D721Med (cell line): ENCODE measurements around the gene PZP.
"Not testable (repeated sequence)": the region's sequence is repeated elsewhere in the genome, so short reads cannot be mapped to it uniquely, and the experiment has no call there.

Experiments used
- DNase-seq: peaks from one replicate; pipeline ENCODE4 v3.0.0; 2011; ENCODE audit warnings: low spot score; ENCODE audit not compliant: insufficient read length
- FAIRE-seq: peaks from 2 replicates; lab custom pipeline; 2011; peaks lifted over from hg19 to GRCh38; lab: Jason Lieb, UNC
- TF ChIP-seq, protein P1 (sequence below): IDR thresholded peaks from 2 replicates; pipeline ENCODE4 v1.5.1; 2012; ENCODE audit warnings: mild to moderate bottlenecking, control low read depth; ENCODE audit not compliant: insufficient read depth; ENCODE audit errors: missing control alignments

The PZP gene

DNA sequence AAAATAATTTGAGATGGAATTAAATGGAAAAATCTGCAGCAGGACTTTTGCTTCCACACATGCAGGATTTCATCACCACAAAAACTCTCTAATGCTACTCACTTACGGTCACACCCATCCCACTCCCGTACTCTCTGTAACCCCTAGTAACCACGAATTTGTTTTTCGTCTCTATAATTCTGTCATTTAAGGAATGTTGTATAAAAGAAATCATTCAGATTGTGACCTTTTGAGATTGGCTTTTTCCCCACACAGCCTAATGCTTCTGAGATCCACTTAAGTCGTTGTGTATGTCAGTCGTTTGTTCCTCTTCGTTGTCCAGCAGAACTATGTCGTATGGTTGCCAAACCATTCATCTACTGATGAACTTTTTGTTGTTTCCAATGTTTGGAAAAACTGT lies 19.8 kb upstream of the PZP start:
- TF ChIP-seq, protein P1, sequence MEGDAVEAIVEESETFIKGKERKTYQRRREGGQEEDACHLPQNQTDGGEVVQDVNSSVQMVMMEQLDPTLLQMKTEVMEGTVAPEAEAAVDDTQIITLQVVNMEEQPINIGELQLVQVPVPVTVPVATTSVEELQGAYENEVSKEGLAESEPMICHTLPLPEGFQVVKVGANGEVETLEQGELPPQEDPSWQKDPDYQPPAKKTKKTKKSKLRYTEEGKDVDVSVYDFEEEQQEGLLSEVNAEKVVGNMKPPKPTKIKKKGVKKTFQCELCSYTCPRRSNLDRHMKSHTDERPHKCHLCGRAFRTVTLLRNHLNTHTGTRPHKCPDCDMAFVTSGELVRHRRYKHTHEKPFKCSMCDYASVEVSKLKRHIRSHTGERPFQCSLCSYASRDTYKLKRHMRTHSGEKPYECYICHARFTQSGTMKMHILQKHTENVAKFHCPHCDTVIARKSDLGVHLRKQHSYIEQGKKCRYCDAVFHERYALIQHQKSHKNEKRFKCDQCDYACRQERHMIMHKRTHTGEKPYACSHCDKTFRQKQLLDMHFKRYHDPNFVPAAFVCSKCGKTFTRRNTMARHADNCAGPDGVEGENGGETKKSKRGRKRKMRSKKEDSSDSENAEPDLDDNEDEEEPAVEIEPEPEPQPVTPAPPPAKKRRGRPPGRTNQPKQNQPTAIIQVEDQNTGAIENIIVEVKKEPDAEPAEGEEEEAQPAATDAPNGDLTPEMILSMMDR, result no peak
- DNase-seq, result no peak
- FAIRE-seq, result no peak

DNA sequence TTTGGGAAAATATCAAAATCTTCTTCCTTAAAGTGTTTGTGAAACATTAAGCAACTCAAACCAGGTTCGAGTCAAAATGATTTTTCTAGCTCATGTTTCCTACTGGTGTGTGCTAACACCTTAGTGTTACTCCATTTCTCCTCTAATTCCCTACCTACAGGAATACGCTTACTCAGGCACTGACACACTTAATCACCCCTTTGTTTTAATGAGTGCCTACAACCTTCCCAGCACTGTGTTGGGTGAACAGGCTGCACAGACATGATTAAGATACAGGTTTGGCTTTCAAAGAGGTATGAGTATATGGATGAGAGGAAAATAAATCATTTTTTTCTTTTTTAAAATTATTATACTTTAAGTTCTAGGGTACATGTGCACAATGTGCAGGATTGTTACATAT lies 15.6 kb upstream of the PZP start:
- FAIRE-seq (no peak), DNase-seq (no peak)
- TF ChIP-seq, protein P1, result no peak

DNA sequence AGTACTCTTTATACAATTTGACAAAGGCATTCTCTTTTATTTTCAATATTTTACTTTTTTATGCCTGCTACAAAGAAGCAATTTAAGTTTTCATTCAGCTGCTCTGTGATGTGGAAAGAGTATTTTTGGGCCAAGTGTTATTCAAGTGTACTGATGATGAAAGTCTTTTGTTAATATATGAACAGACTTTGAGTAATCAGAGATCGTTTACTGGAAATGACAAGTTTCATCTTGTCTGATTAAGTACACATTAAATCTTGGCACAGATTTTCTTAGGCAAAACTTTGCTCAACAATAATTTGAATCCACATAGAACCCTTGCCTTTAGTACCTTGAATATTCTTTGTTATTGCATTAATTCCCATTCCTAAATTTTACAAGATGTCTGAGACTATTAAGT lies 13.3 kb upstream of the PZP start:
- TF ChIP-seq, protein P1, result no peak
- no peak for DNase-seq
- no peak for FAIRE-seq

DNA sequence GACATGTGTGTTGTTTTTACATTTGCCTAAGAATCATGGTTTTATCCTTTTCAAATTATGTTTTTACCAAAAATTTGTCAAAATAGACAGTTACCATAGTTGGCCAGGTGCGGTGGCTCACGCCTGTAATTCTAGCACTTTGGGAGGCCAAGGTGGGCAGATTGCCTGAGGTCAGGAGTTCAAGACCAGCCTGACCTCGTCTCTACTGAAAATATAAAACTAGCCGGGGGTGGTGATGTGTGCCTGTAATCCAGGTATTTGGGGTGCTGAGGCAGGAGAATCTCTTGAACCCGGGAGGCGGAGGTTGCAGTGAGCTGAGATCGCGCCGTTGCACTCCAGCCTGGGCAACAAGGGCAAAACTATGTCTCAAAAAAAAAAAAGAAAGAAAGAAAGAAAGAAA lies 12.8 kb upstream of the PZP start:
- not testable (repeated sequence) for DNase-seq, FAIRE-seq

DNA sequence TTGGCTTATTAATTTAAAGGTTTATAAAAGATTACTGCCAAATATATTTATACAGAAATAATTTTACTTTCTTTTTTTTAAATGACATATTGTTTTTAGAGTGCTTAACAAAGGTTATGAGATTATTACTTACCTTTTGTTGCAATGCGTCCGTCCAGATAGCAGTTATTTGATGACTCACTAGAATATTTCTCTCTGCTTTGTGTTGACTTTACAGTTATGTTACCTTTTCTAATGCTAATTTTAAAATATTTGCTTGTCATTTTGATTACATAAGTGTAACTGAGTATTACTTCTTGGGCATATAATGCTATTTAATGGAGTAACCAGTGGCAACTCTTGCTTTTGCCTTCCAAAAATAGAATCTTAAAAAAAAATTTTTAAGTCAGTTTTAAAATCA lies 6.3 kb upstream of the PZP start:
- DNase-seq (no peak), FAIRE-seq (no peak)
- TF ChIP-seq, protein P1, result no peak

DNA sequence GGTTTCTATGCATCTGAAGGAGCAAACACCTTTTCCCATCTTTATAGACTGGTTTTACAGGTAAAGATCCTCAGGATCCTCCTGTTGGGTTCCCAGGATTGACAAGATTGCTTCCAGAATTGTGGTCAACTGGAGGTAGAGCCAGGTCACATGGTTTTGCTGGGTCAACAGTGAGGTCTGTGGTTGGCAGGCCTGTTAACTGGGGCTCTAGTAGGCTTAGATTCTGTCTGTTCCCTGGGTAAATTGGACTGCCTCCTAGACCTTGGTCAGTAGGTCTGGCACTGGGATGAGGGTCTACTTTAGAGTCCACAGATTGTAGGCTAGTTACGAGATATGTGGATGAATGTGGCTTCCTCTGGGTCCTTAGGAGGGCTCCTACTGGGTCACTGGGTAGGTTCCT lies 3.5 kb upstream of the PZP start:
- no peak for DNase-seq
- no peak for FAIRE-seq
- TF ChIP-seq, protein P1, result no peak

DNA sequence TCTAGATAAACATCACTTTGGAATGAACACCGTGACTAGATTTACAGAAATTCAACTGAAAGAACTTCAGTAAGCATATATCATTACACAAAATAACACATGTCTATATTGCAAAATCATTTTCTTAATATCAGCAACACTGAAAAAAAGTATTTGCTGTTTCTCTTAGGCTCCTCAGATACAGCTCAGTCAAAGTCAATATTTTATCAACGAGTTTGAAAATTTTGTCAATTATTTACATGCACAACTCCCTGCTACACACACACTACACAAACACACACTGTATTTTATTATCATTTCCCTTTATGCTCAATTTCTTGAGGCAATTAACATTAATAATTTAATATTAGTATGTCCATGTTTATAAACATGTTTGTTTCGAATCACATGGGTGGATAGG lies 3.8 kb downstream of the PZP start:
- no peak for FAIRE-seq
- TF ChIP-seq, protein P1, result no peak
- no peak for DNase-seq

DNA sequence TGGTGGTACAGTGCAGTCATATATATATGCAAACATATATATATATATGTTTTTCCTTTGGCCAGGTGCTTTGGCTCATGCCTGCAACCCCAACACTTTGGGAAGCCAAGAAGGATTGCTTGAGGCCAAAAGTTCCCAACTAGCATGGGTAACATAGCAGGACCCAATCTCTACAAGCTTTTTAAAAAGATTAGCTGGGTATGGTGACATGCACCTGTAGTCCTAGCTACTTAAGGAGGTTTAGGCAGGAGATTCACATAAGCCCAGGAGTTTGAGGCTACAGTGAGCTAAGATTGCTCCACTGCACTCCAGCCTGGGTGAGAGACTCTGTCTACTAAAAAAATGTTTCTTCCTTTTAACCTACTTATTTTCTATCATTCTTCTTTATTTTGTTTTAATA lies 10.2 kb downstream of the PZP start:
- FAIRE-seq, result no peak
- TF ChIP-seq, protein P1, result no peak
- no peak for DNase-seq
